HG03196 (cell line): ENCODE data around the gene RIPK4.

Experiments
- ATAC-seq: cut with Tn5 transposase; IDR thresholded peaks from one replicate; pipeline ENCODE4 v1.9.1; 2021; ENCODE audit not compliant: unreplicated experiment

Gene RIPK4

GRCh38 chr21:41766883-41767605 lies at the start of gene RIPK4:
Gene RIPK4, minus strand, starts transcription at chr21:41767052. Its CDS starts 11 bp downstream, at chr21:41767041.
- ATAC-seq = no peak

- no peak for ATAC-seq
These were observed 49.1 kb upstream of the RIPK4 start for GRCh38 chr21:41815652-41816582.

GRCh38 chr21:41813226-41813625 lies 46.4 kb upstream of the RIPK4 start:
- ATAC-seq = no peak

GRCh38 chr21:41812679-41813078 lies 45.8 kb upstream of the RIPK4 start:
- ATAC-seq = no peak

GRCh38 chr21:41810597-41810932 lies 43.7 kb upstream of the RIPK4 start:
- no peak for ATAC-seq

GRCh38 chr21:41809891-41810596 lies 43.2 kb upstream of the RIPK4 start:
- no peak for ATAC-seq

- no peak for ATAC-seq
These were observed 42.0 kb upstream of the RIPK4 start for GRCh38 chr21:41808846-41809245.

- ATAC-seq = no peak
These were observed 41.2 kb upstream of the RIPK4 start for GRCh38 chr21:41808094-41808493.

- ATAC-seq = no peak
These were observed 39.9 kb upstream of the RIPK4 start for GRCh38 chr21:41806773-41807172.

- no peak for ATAC-seq
These were observed 38.8 kb upstream of the RIPK4 start for GRCh38 chr21:41805643-41806042.

- ATAC-seq = no peak
These were observed 38.2 kb upstream of the RIPK4 start for GRCh38 chr21:41805038-41805437.

- no peak for ATAC-seq
These were observed 37.5 kb upstream of the RIPK4 start for GRCh38 chr21:41804381-41804780.

- ATAC-seq = no peak
These were observed 36.5 kb upstream of the RIPK4 start for GRCh38 chr21:41803316-41803715.

- ATAC-seq = no peak
These were observed 35.8 kb upstream of the RIPK4 start for GRCh38 chr21:41802684-41803083.

- ATAC-seq = no peak
These were observed 35.3 kb upstream of the RIPK4 start for GRCh38 chr21:41802198-41802584.

- no peak for ATAC-seq
These were observed 34.7 kb upstream of the RIPK4 start for GRCh38 chr21:41801321-41802197.

- ATAC-seq = no peak
These were observed 33.8 kb upstream of the RIPK4 start for GRCh38 chr21:41800425-41801320.

- ATAC-seq = no peak
These were observed 32.9 kb upstream of the RIPK4 start for GRCh38 chr21:41799763-41800162.

- ATAC-seq = no peak
These were observed 31.5 kb upstream of the RIPK4 start for GRCh38 chr21:41798326-41798725.
